Stimulated activated memory B cell treated with anti-CD40 and anti-IgM and Interleukin-4, amounts not matched to agents 10 μg/mL and 1 μg/mL and 100 μg/mL, for 72 hours (primary cell): ENCODE data around the gene CALB2.

ENCODE experiments used
- ATAC-seq: fragments of 150-1000 bp; cut with Tn5 transposase; 2 replicates; pipeline ENCODE4 v1.10.0; 2021
- H3K27ac Mint-ChIP-seq: one replicate; pipeline ENCODE4 v1.8.0; 2022; ENCODE audit warnings: mild to moderate bottlenecking, mixed read lengths
- H3K27me3 Mint-ChIP-seq: one replicate; pipeline ENCODE4 v1.8.0; 2022; ENCODE audit warnings: mixed read lengths
- H3K36me3 Mint-ChIP-seq: one replicate; pipeline ENCODE4 v1.8.0; 2022; ENCODE audit warnings: mixed read lengths
- H3K4me1 Mint-ChIP-seq: one replicate; pipeline ENCODE4 v1.8.0; 2022; ENCODE audit warnings: mixed read lengths
- H3K4me3 Mint-ChIP-seq: one replicate; pipeline ENCODE4 v1.8.0; 2022; ENCODE audit warnings: mild to moderate bottlenecking, moderate library complexity, mixed read lengths
- H3K9me3 Mint-ChIP-seq: one replicate; pipeline ENCODE4 v1.8.0; 2022; ENCODE audit warnings: mixed read lengths

Gene CALB2

GRCh38 chr16:71365021-71365420, 6.5 kb downstream of the CALB2 start:
- H3K4me3 Mint-ChIP-seq = no peak overlapping the region
- H3K27ac Mint-ChIP-seq = no peak overlapping the region
- H3K4me1 Mint-ChIP-seq = no peaks in the 10 kb centered on the region
- peaks cover 37% of the 10 kb centered on the region for H3K27me3 Mint-ChIP-seq
- no peaks in the 10 kb centered on the region for H3K9me3 Mint-ChIP-seq
- H3K36me3 Mint-ChIP-seq = no peaks in the 10 kb centered on the region
- no peak for ATAC-seq

DNA sequence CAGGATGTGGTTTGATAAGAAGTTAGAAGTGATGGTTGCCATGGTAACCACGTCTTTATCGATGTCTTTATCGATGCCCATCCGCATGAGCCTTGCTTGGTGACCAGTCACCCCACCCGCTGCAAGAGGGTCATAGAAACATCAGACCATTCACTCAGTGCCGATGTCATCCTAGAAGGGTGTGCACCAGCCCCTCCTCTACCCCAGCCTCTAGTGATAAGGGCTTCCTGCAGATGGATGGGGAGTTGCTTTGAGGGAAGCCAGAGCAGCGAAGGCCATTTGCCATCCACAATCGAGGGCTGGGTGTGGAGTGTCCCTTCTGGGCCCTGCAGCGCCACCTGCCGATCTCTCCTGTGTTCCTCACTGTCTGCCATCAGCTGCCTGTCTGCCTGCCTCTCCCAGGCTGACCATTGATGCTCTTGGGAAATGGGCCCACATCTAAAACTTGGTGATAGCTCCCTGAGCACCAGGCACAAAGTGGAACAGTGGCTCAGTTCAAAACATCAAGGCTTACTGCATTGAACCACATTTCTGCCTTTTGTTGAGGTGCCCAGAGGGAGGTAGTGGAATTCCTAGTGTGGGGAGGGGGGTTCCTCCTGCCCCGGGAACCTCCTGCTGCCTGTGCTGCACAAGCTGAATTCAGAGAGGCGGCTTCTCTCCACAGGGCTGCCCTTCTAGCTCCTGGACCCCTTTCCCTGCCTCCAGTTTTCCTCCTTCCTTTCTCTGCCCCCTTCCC, 8.9 kb downstream of the CALB2 start:
- Mint-ChIP-seq H3K27ac (no peak overlapping the region), H3K36me3 (no peaks in the 10 kb centered on the region), H3K9me3 (no peaks in the 10 kb centered on the region), H3K4me1 (no peaks in the 10 kb centered on the region), H3K4me3 (no peak overlapping the region), H3K27me3 (peaks cover 34% of the 10 kb centered on the region)
- ATAC-seq = peak; percentile 58

- Mint-ChIP-seq H3K27me3 (peaks cover 34% of the 10 kb centered on the region), H3K27ac (no peak overlapping the region), H3K36me3 (no peaks in the 10 kb centered on the region), H3K4me3 (no peak overlapping the region), H3K9me3 (no peaks in the 10 kb centered on the region), H3K4me1 (no peaks in the 10 kb centered on the region)
- ATAC-seq = no peak
Measured at GRCh38 chr16:71368958-71369357, 10.4 kb downstream of the CALB2 start.

- no peak for ATAC-seq
- Mint-ChIP-seq H3K4me3 (no peak overlapping the region), H3K36me3 (no peaks in the 10 kb centered on the region), H3K27me3 (peaks cover 34% of the 10 kb centered on the region), H3K27ac (no peak overlapping the region), H3K4me1 (no peaks in the 10 kb centered on the region), H3K9me3 (no peaks in the 10 kb centered on the region)
Measured at GRCh38 chr16:71369494-71369893, 11.0 kb downstream of the CALB2 start.

DNA sequence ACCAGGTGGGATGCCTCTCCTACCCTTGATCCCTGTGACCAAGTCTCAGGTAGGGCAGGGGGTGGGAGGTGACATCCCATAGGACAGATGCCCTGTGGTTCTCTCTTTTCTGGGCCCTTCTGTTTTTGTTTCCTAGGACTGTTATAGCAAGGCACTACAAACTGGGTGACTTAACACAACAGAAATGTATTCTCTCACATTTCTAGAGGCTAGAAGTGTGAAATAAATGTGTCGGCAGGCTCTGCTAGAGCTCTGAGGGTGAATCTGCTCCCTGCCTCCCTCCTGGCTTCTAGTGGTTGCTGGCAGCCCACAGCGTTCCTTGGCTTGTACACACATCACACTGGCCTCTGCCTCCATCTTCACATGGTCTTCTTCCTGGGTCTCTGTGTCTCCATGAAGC, 12.7 kb downstream of the CALB2 start:
- no peak overlapping the region for H3K4me3 Mint-ChIP-seq
- no peak for ATAC-seq
- H3K27ac Mint-ChIP-seq = no peak overlapping the region
- H3K4me1 Mint-ChIP-seq = no peaks in the 10 kb centered on the region
- peaks cover 43% of the 10 kb centered on the region for H3K27me3 Mint-ChIP-seq
- H3K36me3 Mint-ChIP-seq = no peaks in the 10 kb centered on the region
- H3K9me3 Mint-ChIP-seq = peaks cover under 1% of the 10 kb centered on the region

DNA sequence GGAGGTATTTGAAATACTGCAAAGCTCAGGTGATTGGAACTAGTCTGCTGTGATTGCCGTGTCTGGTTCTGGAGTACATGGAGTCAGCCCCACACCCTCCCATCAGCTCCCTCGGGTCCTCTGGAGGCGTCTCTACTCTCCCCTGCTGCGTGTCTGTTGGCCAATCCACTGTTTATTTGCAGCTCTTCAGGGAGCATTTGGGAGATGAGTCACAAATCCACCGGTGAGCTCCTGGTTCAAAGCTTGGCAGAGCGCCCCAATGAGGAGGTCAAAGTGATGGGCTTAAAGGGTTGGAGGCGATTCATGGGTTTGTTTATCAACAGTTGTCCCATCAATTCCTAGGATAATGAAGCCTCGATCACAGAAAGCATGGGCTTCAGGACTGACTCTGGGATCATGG, 14.6 kb downstream of the CALB2 start:
- peaks cover 52% of the 10 kb centered on the region for H3K27me3 Mint-ChIP-seq

DNA sequence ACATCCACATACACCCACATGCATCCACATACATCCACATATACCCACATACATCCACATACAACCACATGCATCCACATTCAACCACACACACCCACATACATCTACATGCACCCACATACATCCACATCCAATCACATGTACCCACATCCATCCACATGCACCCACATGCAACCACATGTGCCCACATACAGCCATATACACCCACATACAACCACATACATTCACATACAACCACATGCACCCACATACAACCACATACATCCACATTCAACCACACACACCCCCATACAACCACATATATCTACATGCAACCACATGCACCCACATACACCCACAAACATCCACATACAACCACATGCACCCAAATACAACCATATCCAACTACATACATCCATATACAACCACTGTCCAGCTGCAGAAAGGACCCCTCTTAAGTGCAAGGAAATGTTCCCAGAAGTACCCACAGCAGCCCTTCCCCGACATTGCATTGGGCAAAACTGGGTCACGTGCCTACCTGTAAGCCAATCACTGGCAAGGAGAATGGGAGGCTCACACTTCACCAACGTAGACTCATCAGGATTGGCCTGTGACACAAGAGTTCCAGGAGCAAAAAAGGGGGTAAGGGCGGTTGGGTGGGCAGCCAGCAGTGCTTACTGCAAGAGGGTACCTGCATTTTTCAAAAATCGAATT, 18.1 kb downstream of the CALB2 start:
- Mint-ChIP-seq H3K9me3 (peaks cover 5% of the 10 kb centered on the region), H3K4me1 (no peaks in the 10 kb centered on the region), H3K27ac (no peak overlapping the region), H3K27me3 (peaks cover 27% of the 10 kb centered on the region), H3K36me3 (no peaks in the 10 kb centered on the region), H3K4me3 (no peak overlapping the region)
- no peak for ATAC-seq

More for the DNA sequence above, 14.6 kb downstream of the CALB2 start:
- Mint-ChIP-seq H3K4me1 (no peaks in the 10 kb centered on the region), H3K27ac (no peak overlapping the region), H3K4me3 (no peak overlapping the region), H3K9me3 (peaks cover 5% of the 10 kb centered on the region), H3K36me3 (no peaks in the 10 kb centered on the region)
- ATAC-seq = no peak

DNA sequence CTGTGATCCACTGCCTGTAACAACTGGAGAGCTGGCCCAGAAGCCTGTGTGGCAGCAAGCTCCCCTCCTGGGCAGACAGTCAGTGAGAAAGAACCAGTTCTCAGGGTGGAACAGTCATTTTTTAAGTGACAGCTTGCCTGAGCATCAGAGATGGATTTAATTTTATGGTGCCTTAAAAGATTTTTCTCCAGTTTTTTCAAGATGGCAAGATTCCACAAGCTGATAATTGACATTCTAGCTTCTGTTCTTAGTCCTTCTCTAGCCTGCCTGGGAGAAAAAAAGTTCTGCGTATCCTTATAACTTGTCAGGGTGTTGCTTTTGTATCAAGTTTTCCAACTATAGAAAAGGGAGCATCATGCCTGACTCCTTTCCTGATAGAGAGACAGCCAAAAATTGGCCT, 21.2 kb downstream of the CALB2 start:
- Mint-ChIP-seq H3K27me3 (peaks cover 43% of the 10 kb centered on the region), H3K4me1 (no peaks in the 10 kb centered on the region), H3K36me3 (no peaks in the 10 kb centered on the region), H3K27ac (no peak overlapping the region), H3K9me3 (peaks cover 9% of the 10 kb centered on the region), H3K4me3 (no peak overlapping the region)
- ATAC-seq = no peak

GRCh38 chr16:71380831-71381230, 22.3 kb downstream of the CALB2 start:
- Mint-ChIP-seq H3K4me3 (no peak overlapping the region), H3K9me3 (peaks cover 9% of the 10 kb centered on the region), H3K4me1 (no peaks in the 10 kb centered on the region), H3K27me3 (peaks cover 49% of the 10 kb centered on the region), H3K27ac (no peak overlapping the region), H3K36me3 (no peaks in the 10 kb centered on the region)
- ATAC-seq = no peak

GRCh38 chr16:71383054-71383773, 24.7 kb downstream of the CALB2 start:
- H3K9me3 Mint-ChIP-seq = peaks cover 3% of the 10 kb centered on the region
- peaks cover 52% of the 10 kb centered on the region for H3K27me3 Mint-ChIP-seq
- no peak overlapping the region for H3K27ac Mint-ChIP-seq
- peak; percentile 10 for ATAC-seq
- no peaks in the 10 kb centered on the region for H3K36me3 Mint-ChIP-seq
- no peak overlapping the region for H3K4me3 Mint-ChIP-seq
- H3K4me1 Mint-ChIP-seq = peaks cover 4% of the 10 kb centered on the region

- Mint-ChIP-seq H3K4me3 (no peak overlapping the region), H3K27ac (no peak overlapping the region), H3K9me3 (peaks cover 3% of the 10 kb centered on the region), H3K27me3 (peaks cover 52% of the 10 kb centered on the region), H3K36me3 (no peaks in the 10 kb centered on the region), H3K4me1 (peaks cover 4% of the 10 kb centered on the region)
- ATAC-seq = no peak
Measured at GRCh38 chr16:71384073-71384724, 25.7 kb downstream of the CALB2 start.

DNA sequence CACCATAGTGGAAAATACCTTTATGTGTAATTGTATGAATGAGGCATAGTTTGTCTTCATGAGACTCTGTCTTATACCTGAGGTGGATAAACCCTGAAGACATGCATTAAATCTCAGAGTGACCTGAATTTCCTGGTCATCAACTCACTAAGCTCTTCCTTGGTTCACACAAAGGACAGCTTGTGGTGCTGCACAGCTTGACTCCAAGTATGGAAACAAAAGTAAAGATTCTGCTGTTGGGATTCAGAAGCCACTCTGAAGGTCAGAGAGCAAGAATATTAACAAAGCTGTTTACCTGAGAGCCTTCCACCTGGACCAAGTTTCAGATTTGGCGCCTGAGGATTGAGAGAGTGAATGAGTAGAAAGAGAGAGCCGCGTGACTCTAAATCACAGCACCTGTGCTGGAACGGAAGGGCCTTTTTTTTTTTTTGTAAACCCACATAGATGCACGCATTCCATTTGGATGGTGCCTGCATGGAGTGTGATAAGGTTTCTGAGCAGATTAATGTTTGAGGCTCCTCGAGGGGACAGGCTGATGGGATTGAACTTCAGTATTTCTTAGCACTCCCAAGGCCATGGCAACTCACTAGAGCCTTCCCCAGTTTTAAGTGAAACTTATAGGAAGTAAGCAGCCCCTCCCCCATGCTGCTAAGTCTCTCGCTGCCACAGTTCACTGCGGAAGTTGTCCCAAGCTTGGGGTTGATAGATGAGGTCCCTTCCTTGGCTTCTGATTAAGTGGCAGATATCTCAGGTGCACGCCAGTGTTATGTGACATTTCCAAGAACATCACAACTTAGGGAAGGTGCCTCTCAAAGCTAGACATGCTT, 28.7 kb downstream of the CALB2 start:
- ATAC-seq = no peak
- H3K4me3 Mint-ChIP-seq = no peak overlapping the region
- peaks cover 3% of the 10 kb centered on the region for H3K9me3 Mint-ChIP-seq
- H3K27ac Mint-ChIP-seq = no peak overlapping the region
- peaks cover 4% of the 10 kb centered on the region for H3K4me1 Mint-ChIP-seq
- peaks cover 65% of the 10 kb centered on the region for H3K27me3 Mint-ChIP-seq
- no peaks in the 10 kb centered on the region for H3K36me3 Mint-ChIP-seq

- Mint-ChIP-seq H3K27me3 (peaks cover 67% of the 10 kb centered on the region), H3K4me3 (no peak overlapping the region), H3K36me3 (no peaks in the 10 kb centered on the region), H3K4me1 (peaks cover 4% of the 10 kb centered on the region), H3K9me3 (peaks cover 2% of the 10 kb centered on the region), H3K27ac (no peak overlapping the region)
- ATAC-seq = no peak
Measured at GRCh38 chr16:71389330-71389729, 30.8 kb downstream of the CALB2 start.

DNA sequence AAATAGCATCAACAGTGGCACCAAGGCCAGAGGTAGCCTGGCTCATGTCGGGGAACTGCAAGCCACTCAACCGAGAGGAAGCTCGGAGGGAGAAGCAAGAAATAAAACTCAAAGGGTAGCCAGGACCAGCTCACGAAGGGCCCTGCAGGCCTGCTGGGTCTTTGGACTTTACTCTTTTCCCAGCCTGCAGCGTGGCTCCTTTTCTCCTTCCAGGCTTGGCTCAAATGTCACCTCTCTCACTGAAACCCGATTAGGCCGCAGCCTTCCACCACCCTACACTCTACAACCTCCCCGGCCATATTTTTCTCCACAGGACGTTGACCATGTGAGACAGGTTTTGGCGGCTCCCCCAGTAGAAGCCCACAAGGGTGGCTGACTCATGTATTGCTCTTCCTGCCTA, 38.1 kb downstream of the CALB2 start:
- Mint-ChIP-seq H3K27ac (no peak overlapping the region), H3K4me3 (no peak overlapping the region), H3K27me3 (peaks cover 46% of the 10 kb centered on the region), H3K9me3 (no peaks in the 10 kb centered on the region), H3K4me1 (no peaks in the 10 kb centered on the region), H3K36me3 (no peaks in the 10 kb centered on the region)
- no peak for ATAC-seq
